ENCODE measurements around the gene AAMP.

Gene AAMP

DNA sequence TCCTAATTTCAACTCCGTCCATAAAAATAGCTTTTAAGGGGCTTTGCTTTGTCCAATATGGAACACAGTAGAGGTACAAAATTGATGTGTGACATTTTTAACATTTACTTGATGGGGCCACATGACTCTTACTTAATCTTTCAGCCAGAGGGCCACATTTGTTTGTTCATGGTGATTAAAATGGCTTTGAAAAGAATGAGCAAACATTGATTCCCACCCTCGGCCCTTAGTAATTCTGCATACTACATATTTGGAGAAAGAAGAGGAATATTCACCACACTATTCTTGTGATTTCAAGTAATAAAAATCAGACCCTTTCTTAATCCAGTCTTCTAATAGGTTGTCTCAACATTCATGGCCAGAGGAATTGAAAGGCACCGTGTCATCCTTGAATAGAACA lies 35.4 kb downstream of the AAMP start:
- TF ChIP-seq, protein P1, sequence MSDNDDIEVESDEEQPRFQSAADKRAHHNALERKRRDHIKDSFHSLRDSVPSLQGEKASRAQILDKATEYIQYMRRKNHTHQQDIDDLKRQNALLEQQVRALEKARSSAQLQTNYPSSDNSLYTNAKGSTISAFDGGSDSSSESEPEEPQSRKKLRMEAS (IDR thresholded peaks at IDR 0.05; ENCODE audit: low read depth, low read length) = no peak
- TF ChIP-seq POLR2A (IDR thresholded peaks at IDR 0.05; ENCODE audit: extremely low read depth, insufficient read length) (no peak), MYC (IDR thresholded peaks at IDR 0.05; ENCODE audit: low read depth, low read length) (no peak), CTCF (IDR thresholded peaks at IDR 0.05; ENCODE audit: low read depth, low read length) (no peak)
- H3K4me3 ChIP-seq (ENCODE audit: low read depth, low read length) = no peak overlapping the region
- DNase-seq (ENCODE audit: low read depth) = no peak

GRCh38 chr2:218233543-218233942 lies 36.4 kb downstream of the AAMP start:
- no peak for TF ChIP-seq MYC (IDR thresholded peaks at IDR 0.05; ENCODE audit: low read depth, low read length)
- TF ChIP-seq POLR2A (IDR thresholded peaks at IDR 0.05; ENCODE audit: extremely low read depth, insufficient read length) = no peak
- TF ChIP-seq, protein P1 (IDR thresholded peaks at IDR 0.05; ENCODE audit: low read depth, low read length) = no peak
- no peak for TF ChIP-seq CTCF (IDR thresholded peaks at IDR 0.05; ENCODE audit: low read depth, low read length)
- H3K4me3 ChIP-seq (ENCODE audit: low read depth, low read length) = no peak overlapping the region
- DNase-seq (ENCODE audit: low read depth) = no peak

DNA sequence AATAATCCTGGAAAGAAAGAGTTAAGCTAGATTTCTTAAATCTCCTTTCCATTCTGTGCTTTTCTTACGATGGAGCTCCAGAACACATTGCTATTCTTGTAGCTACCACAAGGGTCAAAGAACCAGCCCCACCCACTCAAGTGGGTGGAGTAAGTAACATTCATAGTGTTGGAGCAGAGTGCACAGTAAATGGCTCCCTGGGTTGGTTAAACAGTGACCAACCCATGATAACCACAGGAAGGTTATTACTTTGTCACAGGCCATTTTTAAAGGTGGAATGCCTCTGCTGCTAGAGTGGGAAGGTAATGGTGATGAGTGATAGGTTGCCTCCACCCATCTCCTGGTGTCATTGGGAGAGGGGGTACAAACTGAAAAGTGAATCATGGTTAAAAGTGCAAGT lies 39.1 kb downstream of the AAMP start:
- H3K4me3 ChIP-seq (ENCODE audit: low read depth, low read length) = no peak overlapping the region
- DNase-seq (ENCODE audit: low read depth) = peak; percentile 61
- TF ChIP-seq MYC (IDR thresholded peaks at IDR 0.05; ENCODE audit: low read depth, low read length) = no peak
- TF ChIP-seq CTCF (IDR thresholded peaks at IDR 0.05; ENCODE audit: low read depth, low read length) = peak; percentile 32

DNA sequence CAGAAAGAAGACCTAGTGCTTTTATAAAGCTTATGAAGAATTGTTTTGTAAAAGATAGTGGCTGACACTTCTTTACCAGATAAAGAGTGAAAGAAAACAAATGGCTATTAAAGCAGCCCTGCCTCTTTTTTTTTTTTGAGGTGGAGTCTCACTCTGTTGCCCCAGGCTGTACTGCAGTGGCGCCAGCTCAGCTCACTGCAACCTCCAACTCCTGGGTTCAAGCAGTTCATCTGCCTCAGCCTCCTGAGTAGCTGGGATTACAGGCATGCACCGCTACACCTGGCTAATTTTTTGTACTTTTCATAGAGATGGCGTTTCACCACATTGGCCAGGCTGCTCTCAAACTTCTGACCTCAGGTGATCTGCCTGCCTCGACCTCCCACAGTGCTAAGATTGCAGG lies 40.1 kb downstream of the AAMP start:
- peak; percentile 40 for DNase-seq (ENCODE audit: low read depth)
- peak overlapping the region; percentile 25 for H3K4me3 ChIP-seq (ENCODE audit: low read depth, low read length)
- no peak for TF ChIP-seq POLR2A (IDR thresholded peaks at IDR 0.05; ENCODE audit: extremely low read depth, insufficient read length)
- no peak for TF ChIP-seq MYC (IDR thresholded peaks at IDR 0.05; ENCODE audit: low read depth, low read length)
- TF ChIP-seq, protein P1 (IDR thresholded peaks at IDR 0.05; ENCODE audit: low read depth, low read length) = no peak
- TF ChIP-seq CTCF (IDR thresholded peaks at IDR 0.05; ENCODE audit: low read depth, low read length) = no peak

DNA sequence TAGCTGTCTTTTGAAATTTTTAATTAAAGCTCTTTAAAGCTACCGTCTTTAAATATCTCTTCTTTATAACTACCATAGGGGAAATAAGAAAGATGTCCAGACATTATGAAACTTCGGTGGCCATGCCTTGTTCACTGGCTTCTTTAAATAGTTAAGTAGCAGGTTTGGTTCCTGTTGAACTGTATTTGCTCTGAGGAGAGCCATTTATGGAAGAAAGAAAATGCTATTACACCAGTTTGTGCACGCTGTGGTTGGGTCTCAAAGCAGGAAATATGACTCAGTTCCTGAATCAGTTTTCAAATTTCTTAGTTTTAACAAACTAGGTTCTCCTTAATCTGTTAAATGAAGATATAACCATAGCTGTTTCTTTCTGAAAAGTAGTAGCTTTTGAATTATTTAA lies 40.7 kb downstream of the AAMP start:
- peak; percentile 94 for DNase-seq (ENCODE audit: low read depth)
- H3K4me3 ChIP-seq (ENCODE audit: low read depth, low read length) = peak overlapping the region; percentile 25
- no peak for TF ChIP-seq POLR2A (IDR thresholded peaks at IDR 0.05; ENCODE audit: extremely low read depth, insufficient read length)
- no peak for TF ChIP-seq CTCF (IDR thresholded peaks at IDR 0.05; ENCODE audit: low read depth, low read length)
- peak; percentile 68 for TF ChIP-seq MYC (IDR thresholded peaks at IDR 0.05; ENCODE audit: low read depth, low read length)
- TF ChIP-seq, protein P1 (IDR thresholded peaks at IDR 0.05; ENCODE audit: low read depth, low read length) = peak; percentile 56; the same call in 1 of the 2 replicates

Measured in NB4 (cell line).